Gastroesophageal sphincter (tissue), 3 donors: Measurements from ENCODE around the gene NFASC.

Experiments used
- CTCF ChIP-seq, 4 experiments: fragments of 200-600 bp in 2 of 4; fragments of 450-650 bp in 2 of 4; sonication (generic) in 1 of 4; IDR thresholded peaks; one replicate each; pipeline ENCODE4 v1.5.1; 2017 to 2019; ENCODE audit warnings: antibody characterized with exemption in 4 of 4, mild to moderate bottlenecking in 2 of 4, moderate library complexity in 2 of 4
- EP300 ChIP-seq: sonication (generic); formaldehyde crosslinking; IDR thresholded peaks from one replicate; pipeline ENCODE4 v1.6.1; 2017; ENCODE audit warnings: antibody characterized with exemption, mild to moderate bottlenecking

DNA sequence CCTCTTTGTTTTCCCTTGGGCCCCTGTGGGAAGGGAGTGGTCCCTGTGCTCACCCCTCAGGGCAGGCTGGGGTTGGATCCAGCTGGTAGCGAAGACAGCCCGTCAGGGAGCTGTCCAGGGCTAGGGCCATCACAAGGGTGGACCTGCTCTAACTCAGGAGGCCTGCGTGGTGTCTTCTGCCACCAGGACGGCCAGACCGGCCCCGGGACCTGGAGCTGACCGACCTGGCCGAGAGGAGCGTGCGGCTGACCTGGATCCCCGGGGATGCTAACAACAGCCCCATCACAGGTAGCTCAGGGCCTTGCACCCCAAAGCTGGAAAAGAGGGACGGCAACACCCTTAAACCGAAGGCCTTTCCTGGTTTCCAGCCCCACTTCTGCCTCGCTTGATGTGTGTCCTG lies 108.1 kb downstream of the NFASC start:
- TF ChIP-seq CTCF (IDR thresholded peaks at IDR 0.05) (no peak), EP300 (no peak)
